ENCODE measurements around the gene HMCN2.

HMCN2 gene

GRCh38 chr9:130459151-130459550 lies 193.6 kb downstream of the HMCN2 start:
- no peak for DNase-seq

DNA sequence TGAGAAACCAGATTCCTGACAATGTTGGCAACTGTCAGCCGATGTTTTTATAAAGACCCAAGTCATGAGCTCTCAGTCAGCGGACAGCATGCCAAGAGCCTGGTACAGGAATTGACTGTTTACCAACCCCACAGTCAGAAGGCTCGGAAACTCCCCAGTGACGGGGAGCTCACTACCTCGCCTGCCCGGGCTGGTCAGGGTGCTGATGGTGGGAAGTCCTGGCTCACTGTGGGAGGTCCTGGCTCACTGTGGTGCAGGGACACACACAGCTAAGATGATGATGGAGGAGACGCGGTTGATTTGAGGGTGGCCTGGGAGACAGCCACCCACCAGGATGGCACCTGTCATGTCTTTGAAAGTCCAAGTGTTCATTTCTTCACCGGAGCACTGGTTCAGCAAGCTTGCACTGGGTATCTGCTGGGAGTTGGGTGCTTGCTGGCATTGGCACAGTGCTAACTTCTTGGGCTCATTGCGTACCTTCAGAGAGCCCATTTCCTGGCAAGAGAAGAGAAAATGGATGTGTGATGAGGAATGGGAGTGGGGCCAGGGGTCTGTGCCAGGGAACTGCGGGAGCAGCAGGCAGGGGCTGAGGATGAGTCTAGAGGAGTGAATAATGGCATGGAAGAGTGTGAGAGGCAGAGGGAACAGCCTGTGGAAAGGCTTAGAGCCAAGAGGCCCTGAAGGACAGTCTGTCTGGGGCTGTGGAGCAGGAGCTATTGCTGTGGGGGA lies 194.5 kb downstream of the HMCN2 start:
- no peak for DNase-seq

GRCh38 chr9:130461218-130461630 lies 195.7 kb downstream of the HMCN2 start:
- DNase-seq, result peak; percentile 66 to 82 (median 79)

DNA sequence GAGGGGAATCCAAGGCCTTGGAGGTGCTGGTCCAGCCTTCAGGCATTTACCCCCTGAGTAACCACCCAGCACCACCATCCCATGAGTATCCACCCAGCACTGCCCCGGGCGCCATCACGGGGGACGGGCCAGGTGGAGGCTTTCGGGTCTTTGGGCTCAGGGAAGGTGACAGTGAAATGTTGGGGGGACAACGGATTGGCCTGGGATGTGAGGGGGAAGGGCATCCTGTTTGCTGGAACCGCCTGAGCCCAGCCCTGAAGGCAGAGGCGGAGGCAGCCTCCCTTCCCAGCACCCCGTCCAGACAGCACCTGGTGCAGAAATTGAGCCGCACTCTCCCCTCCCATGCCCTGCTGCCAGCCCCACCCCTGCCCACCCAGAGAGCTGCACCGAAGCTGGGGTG lies 196.2 kb downstream of the HMCN2 start:
- DNase-seq, result no peak

- no peak for DNase-seq
Measured at GRCh38 chr9:130462685-130463540, 197.4 kb downstream of the HMCN2 start.

GRCh38 chr9:130463763-130464745 lies 198.5 kb downstream of the HMCN2 start:
- no peak for DNase-seq

DNA sequence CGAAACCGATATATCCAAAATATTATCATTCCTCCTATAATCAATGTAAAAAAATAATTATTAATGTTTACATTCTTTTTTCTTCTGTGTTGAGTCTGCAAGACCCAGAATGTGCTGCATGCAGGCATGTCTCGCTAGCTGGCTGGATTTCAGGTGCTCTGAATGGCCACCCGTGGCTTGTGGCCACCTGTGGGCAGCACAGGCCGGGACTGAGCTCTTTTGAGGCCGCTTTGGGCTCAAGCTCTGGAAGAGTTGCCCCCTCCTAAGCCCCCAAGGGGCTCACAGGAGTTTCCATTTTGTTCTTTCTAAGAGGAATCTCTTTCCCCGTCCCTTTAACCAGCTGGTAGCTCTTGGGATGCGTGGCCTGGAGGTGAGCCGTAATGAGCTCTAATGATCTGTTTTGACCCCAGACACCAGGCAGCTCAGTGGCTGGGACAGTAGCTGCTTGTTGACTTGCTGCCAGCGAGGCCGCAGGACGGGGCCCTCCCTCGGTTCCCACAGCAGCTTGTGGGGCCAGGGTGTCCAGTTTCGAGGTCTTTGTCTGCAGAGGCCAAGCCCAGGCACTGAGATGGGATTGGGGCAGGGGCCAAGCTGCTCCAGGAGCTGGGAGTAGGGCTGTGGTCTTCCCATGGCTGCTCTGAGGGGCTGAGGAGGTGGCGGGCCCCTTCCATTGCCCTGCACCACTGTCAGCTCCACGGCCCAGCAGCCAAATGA lies 200.0 kb downstream of the HMCN2 start:
- no peak for DNase-seq

- DNase-seq, result no peak
Measured at GRCh38 chr9:130466537-130467217, 201.1 kb downstream of the HMCN2 start.

GRCh38 chr9:130467316-130467715 lies 201.8 kb downstream of the HMCN2 start:
- DNase-seq, result no peak

GRCh38 chr9:130468566-130468965 lies 203.0 kb downstream of the HMCN2 start:
- DNase-seq, result no peak

DNA sequence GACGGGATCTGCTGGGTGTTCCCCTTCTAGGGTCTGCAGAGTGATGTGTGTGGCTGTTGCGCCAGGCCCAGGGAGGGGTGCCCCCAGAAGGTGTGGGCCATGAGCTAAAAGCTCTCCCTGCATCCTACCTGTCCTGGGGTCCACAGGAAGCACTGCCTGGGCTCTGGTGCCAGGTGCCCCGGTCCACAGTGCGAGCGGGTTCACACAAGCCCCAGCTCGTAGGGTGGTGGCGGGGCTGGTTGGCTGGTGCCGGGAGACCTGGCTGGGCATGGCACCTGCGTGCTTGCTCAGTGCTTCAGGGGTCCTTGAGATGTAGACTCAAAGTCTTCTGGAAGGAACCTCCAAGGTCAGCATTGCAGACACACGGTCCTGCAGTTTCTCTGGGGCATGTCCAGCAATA lies 204.7 kb downstream of the HMCN2 start:
- no peak for DNase-seq

- no peak for DNase-seq
Measured at GRCh38 chr9:130470950-130471349, 205.4 kb downstream of the HMCN2 start.

- DNase-seq, result no peak
Measured at GRCh38 chr9:130471411-130472183, 206.0 kb downstream of the HMCN2 start.

- DNase-seq, result no peak
Measured at GRCh38 chr9:130472184-130472705, 206.7 kb downstream of the HMCN2 start.

GRCh38 chr9:130473009-130473408 lies 207.4 kb downstream of the HMCN2 start:
- no peak for DNase-seq

GRCh38 chr9:130473566-130473965 lies 208.0 kb downstream of the HMCN2 start:
- DNase-seq, result no peak

GRCh38 chr9:130474106-130474505 lies 208.5 kb downstream of the HMCN2 start:
- DNase-seq, result no peak

GRCh38 chr9:130476151-130476730 lies 210.7 kb downstream of the HMCN2 start:
- DNase-seq, result no peak

GRCh38 chr9:130477564-130477963 lies 212.0 kb downstream of the HMCN2 start:
- DNase-seq, result no peak

- no peak for DNase-seq
Measured at GRCh38 chr9:130478152-130478551, 212.6 kb downstream of the HMCN2 start.
